GM12878 (cell line): ENCODE measurements around the gene DHCR7. TPM values are rescaled to one million over a fixed set of nuclear protein-coding genes. Genes with fewer than 3 reads are reported as not detected.

Experiments
- BCL11A ChIP-seq: IDR thresholded peaks from 2 replicates; pipeline ENCODE4 v1.6.1; 2011; ENCODE audit warnings: low read depth, low read length
- BMI1 ChIP-seq: fragments of 450-650 bp; IDR thresholded peaks from 2 replicates; pipeline ENCODE4 v1.6.1; 2016; ENCODE audit warnings: mild to moderate bottlenecking, moderate library complexity, borderline replicate concordance
- NBN ChIP-seq: fragments of 450-650 bp; IDR thresholded peaks from 2 replicates; pipeline ENCODE4 v1.6.1; 2016
- SMARCA5 ChIP-seq: fragments of 450-650 bp; IDR thresholded peaks from 2 replicates; pipeline ENCODE4 v1.6.1; 2017; ENCODE audit warnings: mild to moderate bottlenecking
- SUPT20H ChIP-seq: IDR thresholded peaks from 2 replicates; pipeline ENCODE4 v1.6.1; 2011; ENCODE audit warnings: low read depth, mild to moderate bottlenecking, low read length, moderate library complexity, borderline replicate concordance; ENCODE audit not compliant: control insufficient read depth
- polyA plus RNA-seq, 11 experiments: library from polyadenylated mRNA; depleted of rRNA in 4 of 11; unstranded in 6 of 11; stranded (reverse) in 5 of 11; fragments of >200 nt; fragmentation: Nextera tagmentation in 4 of 11; fragmentation: Illumina TruSeq in 1 of 11; extraction: Ambion mirVana in 4 of 11; extraction: Trizol in 1 of 11; gene quantifications; 1 replicate in 1 of 11; 2 replicates in 10 of 11; pipeline versions ENCODE4 v1.2.1 to v1.2.3, GENCODE V29; 2011 to 2016; ENCODE audit warnings: inconsistent platforms in 2 of 11, missing spikeins in 2 of 11, low read depth in 1 of 11
- total RNA-seq, 4 experiments: library from RNA; depleted of rRNA in 3 of 4; stranded (reverse); fragments of >200 nt in 3 of 4; fragmentation: Illumina TruSeq in 1 of 4; extraction: Trizol in 1 of 4; gene quantifications; 2 replicates each; pipeline versions ENCODE4 v1.2.1 to v1.2.3, GENCODE V29; 2013 to 2021
- TF ChIP-seq, protein P1 (sequence below): fragments of 450-650 bp; IDR thresholded peaks from 2 replicates; pipeline ENCODE4 v1.6.1; 2018; ENCODE audit warnings: mild to moderate bottlenecking, low read depth, moderate library complexity; ENCODE audit not compliant: partially characterized antibody
- TF ChIP-seq, protein P2 (sequence below): IDR thresholded peaks from 2 replicates; pipeline ENCODE4 v1.6.1; 2012; ENCODE audit warnings: improper control_type of control experiment, low read depth, low read length; ENCODE audit not compliant: insufficient replicate concordance
- TF ChIP-seq, protein P3 (sequence below), 3 experiments: IDR thresholded peaks in 2 of 3; conservative IDR thresholded peaks in 1 of 3; 2 replicates each; pipeline ENCODE4 v1.5.1; 2011; ENCODE audit warnings: low read depth in 3 of 3, low read length in 3 of 3, mild to moderate bottlenecking in 3 of 3, control low read depth in 2 of 3, moderate library complexity in 2 of 3, inconsistent platforms in 1 of 3, mixed read lengths in 1 of 3; ENCODE audit not compliant: control insufficient read depth in 2 of 3, insufficient read depth in 1 of 3; ENCODE audit errors: extremely low read depth in 1 of 3
- TF ChIP-seq, protein P4 (sequence below): fragments of 450-650 bp; conservative IDR thresholded peaks from 2 replicates; pipeline ENCODE4 v1.6.1; 2017; ENCODE audit warnings: mild to moderate bottlenecking, moderate library complexity
- TF ChIP-seq, protein P5 (sequence below): fragments of 450-650 bp; IDR thresholded peaks from 2 replicates; pipeline ENCODE4 v1.6.1; 2014; ENCODE audit warnings: mild to moderate bottlenecking
- TF ChIP-seq, protein P6 (sequence below): IDR thresholded peaks from 2 replicates; pipeline ENCODE4 v1.6.1; 2011; ENCODE audit warnings: borderline replicate concordance, low read depth, mild to moderate bottlenecking, moderate library complexity, mixed read lengths, low read length; ENCODE audit not compliant: insufficient read depth; ENCODE audit errors: extremely low read length

Gene DHCR7
- total and polyA plus RNA-seq, 10 of the 15 experiments (the other 5 are each of a cell fraction or from before 2014, with no cell fraction given): 4.2 to 115 (median 57.8) TPM

DNA sequence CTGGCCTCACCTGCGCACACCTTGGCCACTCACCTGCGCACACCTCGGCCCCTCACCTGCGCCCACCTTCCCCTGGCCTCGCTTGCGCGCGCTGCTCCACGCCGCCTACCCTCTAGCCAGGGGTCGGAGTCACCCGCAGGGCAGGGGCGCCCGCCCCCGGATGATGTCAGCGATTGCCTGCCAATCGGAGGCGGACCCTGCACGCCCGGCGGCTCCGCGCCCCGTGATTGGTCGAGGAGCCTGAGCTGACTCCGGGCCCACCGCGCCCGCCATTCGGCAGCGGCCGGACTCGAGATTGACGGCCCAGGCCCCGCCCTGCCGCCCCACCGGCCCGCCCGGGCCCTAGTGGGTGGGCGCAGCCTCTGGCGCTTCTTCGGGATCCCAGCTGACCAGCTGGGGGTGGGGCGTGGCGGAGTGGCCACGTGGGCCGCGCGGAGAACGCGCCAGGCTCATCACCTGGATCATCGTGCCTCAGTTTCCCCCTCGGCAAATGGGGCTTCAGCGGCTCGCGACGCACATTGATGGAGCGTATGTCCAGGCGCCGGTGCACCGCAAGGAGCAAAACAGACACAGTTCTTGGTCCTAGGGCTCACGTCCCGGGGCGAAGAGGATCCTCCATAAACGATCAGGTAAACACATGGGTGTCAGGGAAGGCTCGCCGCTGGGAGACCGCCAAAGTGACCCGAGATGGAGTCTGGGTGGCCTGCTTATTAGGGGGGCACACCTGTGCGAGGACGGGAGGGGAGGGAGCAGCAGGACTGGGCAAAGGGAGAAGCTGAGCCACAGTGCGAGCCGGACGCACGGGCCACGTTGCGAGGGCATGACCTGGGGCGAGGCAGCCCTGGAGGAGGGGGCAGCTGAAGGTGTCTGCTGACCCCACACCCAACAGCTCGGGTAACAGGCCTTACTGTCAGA lies at the start of gene DHCR7 (continued):
- TF ChIP-seq, protein P1, sequence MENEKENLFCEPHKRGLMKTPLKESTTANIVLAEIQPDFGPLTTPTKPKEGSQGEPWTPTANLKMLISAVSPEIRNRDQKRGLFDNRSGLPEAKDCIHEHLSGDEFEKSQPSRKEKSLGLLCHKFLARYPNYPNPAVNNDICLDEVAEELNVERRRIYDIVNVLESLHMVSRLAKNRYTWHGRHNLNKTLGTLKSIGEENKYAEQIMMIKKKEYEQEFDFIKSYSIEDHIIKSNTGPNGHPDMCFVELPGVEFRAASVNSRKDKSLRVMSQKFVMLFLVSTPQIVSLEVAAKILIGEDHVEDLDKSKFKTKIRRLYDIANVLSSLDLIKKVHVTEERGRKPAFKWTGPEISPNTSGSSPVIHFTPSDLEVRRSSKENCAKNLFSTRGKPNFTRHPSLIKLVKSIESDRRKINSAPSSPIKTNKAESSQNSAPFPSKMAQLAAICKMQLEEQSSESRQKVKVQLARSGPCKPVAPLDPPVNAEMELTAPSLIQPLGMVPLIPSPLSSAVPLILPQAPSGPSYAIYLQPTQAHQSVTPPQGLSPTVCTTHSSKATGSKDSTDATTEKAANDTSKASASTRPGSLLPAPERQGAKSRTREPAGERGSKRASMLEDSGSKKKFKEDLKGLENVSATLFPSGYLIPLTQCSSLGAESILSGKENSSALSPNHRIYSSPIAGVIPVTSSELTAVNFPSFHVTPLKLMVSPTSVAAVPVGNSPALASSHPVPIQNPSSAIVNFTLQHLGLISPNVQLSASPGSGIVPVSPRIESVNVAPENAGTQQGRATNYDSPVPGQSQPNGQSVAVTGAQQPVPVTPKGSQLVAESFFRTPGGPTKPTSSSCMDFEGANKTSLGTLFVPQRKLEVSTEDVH: no peak
- TF ChIP-seq, protein P2, sequence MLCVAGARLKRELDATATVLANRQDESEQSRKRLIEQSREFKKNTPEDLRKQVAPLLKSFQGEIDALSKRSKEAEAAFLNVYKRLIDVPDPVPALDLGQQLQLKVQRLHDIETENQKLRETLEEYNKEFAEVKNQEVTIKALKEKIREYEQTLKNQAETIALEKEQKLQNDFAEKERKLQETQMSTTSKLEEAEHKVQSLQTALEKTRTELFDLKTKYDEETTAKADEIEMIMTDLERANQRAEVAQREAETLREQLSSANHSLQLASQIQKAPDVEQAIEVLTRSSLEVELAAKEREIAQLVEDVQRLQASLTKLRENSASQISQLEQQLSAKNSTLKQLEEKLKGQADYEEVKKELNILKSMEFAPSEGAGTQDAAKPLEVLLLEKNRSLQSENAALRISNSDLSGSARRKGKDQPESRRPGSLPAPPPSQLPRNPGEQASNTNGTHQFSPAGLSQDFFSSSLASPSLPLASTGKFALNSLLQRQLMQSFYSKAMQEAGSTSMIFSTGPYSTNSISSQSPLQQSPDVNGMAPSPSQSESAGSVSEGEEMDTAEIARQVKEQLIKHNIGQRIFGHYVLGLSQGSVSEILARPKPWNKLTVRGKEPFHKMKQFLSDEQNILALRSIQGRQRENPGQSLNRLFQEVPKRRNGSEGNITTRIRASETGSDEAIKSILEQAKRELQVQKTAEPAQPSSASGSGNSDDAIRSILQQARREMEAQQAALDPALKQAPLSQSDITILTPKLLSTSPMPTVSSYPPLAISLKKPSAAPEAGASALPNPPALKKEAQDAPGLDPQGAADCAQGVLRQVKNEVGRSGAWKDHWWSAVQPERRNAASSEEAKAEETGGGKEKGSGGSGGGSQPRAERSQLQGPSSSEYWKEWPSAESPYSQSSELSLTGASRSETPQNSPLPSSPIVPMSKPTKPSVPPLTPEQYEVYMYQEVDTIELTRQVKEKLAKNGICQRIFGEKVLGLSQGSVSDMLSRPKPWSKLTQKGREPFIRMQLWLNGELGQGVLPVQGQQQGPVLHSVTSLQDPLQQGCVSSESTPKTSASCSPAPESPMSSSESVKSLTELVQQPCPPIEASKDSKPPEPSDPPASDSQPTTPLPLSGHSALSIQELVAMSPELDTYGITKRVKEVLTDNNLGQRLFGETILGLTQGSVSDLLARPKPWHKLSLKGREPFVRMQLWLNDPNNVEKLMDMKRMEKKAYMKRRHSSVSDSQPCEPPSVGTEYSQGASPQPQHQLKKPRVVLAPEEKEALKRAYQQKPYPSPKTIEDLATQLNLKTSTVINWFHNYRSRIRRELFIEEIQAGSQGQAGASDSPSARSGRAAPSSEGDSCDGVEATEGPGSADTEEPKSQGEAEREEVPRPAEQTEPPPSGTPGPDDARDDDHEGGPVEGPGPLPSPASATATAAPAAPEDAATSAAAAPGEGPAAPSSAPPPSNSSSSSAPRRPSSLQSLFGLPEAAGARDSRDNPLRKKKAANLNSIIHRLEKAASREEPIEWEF: no peak
- TF ChIP-seq, protein P3, sequence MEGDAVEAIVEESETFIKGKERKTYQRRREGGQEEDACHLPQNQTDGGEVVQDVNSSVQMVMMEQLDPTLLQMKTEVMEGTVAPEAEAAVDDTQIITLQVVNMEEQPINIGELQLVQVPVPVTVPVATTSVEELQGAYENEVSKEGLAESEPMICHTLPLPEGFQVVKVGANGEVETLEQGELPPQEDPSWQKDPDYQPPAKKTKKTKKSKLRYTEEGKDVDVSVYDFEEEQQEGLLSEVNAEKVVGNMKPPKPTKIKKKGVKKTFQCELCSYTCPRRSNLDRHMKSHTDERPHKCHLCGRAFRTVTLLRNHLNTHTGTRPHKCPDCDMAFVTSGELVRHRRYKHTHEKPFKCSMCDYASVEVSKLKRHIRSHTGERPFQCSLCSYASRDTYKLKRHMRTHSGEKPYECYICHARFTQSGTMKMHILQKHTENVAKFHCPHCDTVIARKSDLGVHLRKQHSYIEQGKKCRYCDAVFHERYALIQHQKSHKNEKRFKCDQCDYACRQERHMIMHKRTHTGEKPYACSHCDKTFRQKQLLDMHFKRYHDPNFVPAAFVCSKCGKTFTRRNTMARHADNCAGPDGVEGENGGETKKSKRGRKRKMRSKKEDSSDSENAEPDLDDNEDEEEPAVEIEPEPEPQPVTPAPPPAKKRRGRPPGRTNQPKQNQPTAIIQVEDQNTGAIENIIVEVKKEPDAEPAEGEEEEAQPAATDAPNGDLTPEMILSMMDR (IDR thresholded peaks at IDR 0.05 in 2 of 3, conservative IDR thresholded peaks at IDR 0.05 in 1 of 3; ENCODE audit: control insufficient read depth in 2 of 3, extremely low read depth in 1 of 3, insufficient read depth in 1 of 3, low read depth in 3 of 3, low read length in 3 of 3): no peak
- TF ChIP-seq BCL11A (no peak), BMI1 (no peak), SUPT20H (no peak), SMARCA5 (0 out of 2 replicates have a peak, but pooled peaks have one; percentile 10), NBN (peak; percentile 38; the same call in 1 of the 2 replicates)
- TF ChIP-seq, protein P4, sequence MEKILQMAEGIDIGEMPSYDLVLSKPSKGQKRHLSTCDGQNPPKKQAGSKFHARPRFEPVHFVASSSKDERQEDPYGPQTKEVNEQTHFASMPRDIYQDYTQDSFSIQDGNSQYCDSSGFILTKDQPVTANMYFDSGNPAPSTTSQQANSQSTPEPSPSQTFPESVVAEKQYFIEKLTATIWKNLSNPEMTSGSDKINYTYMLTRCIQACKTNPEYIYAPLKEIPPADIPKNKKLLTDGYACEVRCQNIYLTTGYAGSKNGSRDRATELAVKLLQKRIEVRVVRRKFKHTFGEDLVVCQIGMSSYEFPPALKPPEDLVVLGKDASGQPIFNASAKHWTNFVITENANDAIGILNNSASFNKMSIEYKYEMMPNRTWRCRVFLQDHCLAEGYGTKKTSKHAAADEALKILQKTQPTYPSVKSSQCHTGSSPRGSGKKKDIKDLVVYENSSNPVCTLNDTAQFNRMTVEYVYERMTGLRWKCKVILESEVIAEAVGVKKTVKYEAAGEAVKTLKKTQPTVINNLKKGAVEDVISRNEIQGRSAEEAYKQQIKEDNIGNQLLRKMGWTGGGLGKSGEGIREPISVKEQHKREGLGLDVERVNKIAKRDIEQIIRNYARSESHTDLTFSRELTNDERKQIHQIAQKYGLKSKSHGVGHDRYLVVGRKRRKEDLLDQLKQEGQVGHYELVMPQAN: peak; percentile 86
- TF ChIP-seq, protein P5, sequence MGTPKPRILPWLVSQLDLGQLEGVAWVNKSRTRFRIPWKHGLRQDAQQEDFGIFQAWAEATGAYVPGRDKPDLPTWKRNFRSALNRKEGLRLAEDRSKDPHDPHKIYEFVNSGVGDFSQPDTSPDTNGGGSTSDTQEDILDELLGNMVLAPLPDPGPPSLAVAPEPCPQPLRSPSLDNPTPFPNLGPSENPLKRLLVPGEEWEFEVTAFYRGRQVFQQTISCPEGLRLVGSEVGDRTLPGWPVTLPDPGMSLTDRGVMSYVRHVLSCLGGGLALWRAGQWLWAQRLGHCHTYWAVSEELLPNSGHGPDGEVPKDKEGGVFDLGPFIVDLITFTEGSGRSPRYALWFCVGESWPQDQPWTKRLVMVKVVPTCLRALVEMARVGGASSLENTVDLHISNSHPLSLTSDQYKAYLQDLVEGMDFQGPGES: peak; percentile 93
- TF ChIP-seq, protein P6, sequence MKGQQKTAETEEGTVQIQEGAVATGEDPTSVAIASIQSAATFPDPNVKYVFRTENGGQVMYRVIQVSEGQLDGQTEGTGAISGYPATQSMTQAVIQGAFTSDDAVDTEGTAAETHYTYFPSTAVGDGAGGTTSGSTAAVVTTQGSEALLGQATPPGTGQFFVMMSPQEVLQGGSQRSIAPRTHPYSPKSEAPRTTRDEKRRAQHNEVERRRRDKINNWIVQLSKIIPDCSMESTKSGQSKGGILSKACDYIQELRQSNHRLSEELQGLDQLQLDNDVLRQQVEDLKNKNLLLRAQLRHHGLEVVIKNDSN: peak; percentile 79
